ENCODE measurements around the gene MAPK9.

Gene MAPK9

DNA sequence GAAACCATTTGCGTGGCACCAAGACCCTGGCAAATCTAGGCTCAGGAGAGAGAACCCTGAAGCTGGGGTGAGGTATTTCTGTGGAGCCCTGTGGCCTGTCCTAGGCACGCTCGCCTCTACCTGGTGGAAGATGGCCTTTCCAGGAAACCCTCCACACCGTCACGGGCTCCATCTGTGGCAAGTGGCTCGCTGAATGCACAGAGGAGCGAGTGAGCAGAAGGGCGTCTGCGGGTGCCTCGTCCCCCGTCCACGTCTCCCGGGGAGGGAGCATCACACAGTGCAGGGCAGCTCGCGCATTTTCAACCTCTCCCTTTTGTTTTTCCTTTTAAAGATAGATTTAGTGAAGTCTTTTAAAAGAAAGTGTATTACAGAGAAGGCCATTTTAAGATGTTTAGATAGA lies 57.6 kb downstream of the MAPK9 start:
- no peak overlapping the region for H3K4me3 ChIP-seq (ENCODE audit: low read depth, low read length)

DNA sequence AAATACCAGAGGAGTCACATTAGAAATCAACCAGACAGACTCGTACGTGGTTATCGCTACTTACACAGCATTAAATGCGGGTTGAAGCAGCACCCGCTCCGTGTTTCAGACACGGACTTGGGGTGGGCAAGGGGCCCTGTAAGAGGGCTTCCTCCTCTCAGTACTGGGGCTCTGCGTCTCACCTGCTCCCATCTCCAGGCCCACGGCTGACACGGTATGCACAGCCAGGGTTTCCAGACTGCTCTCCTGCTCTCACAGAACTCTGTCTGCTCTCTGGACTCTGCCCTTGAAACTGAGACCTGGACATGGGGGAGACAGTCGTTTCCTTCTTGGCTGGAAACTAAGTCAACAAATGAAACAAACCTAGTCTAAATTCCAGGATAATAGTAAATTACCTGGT lies 58.2 kb downstream of the MAPK9 start:
- H3K4me3 ChIP-seq (ENCODE audit: low read depth, low read length), result no peak overlapping the region
- TF ChIP-seq CTCF (IDR thresholded peaks at IDR 0.05; ENCODE audit: low read depth, low read length), result no peak

More for the DNA sequence above, 57.6 kb downstream of the MAPK9 start:
- TF ChIP-seq CTCF (IDR thresholded peaks at IDR 0.05; ENCODE audit: low read depth, low read length), result no peak

DNA sequence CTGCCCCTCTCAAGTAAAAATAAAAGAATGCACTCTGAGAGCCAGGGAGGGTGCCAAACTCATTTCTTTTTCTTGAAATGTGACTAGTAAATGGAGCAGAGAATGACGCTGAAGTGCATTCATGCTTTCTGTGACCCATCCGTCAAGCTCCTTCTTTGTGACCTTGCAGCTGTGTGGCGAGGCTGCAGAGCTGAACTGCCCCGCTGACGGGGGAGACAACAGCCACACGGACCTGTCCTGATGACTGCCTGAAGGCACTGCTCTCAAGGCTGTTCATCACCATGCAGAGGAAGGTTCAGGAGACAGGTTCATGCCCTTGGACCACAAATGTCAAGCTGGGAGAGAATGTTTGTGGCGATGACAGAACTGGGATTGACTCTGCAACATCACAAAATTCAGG lies 61.9 kb downstream of the MAPK9 start:
- H3K4me3 ChIP-seq (ENCODE audit: low read depth, low read length), result no peak overlapping the region
- no peak for TF ChIP-seq CTCF (IDR thresholded peaks at IDR 0.05; ENCODE audit: low read depth, low read length)

DNA sequence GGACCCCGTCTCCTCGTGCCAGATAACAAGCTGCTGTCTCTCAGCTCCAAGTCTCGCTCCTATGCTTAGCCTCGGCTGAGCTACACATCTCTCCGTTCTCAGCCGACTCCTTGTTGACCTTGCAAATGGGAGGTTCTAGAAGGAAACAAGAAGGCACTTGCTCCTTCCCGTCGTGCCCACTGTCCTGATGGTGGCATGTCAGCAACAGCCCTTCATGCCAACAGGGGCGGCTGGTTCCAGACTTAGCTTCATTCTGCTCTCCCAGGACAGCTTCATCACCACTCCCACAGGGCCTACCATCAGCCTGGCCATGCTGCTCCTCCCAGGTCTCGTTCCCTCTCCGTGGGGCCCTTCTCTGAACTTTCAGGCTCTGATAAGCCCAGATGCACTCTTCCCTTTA lies 69.8 kb downstream of the MAPK9 start:
- no peak overlapping the region for H3K4me3 ChIP-seq (ENCODE audit: low read depth, low read length)
- TF ChIP-seq CTCF (IDR thresholded peaks at IDR 0.05; ENCODE audit: low read depth, low read length), result no peak

- no peak overlapping the region for H3K4me3 ChIP-seq (ENCODE audit: low read depth, low read length)
These were observed 74.1 kb downstream of the MAPK9 start for GRCh38 chr5:180217797-180218196.

GRCh38 chr5:180216646-180217171 lies 75.2 kb downstream of the MAPK9 start:
- no peak for TF ChIP-seq CTCF (IDR thresholded peaks at IDR 0.05; ENCODE audit: low read depth, low read length)
- H3K4me3 ChIP-seq (ENCODE audit: low read depth, low read length), result no peak overlapping the region

More at GRCh38 chr5:180217797-180218196, 74.1 kb downstream of the MAPK9 start:
- no peak for TF ChIP-seq CTCF (IDR thresholded peaks at IDR 0.05; ENCODE audit: low read depth, low read length)

- H3K4me3 ChIP-seq (ENCODE audit: low read depth, low read length), result no peak overlapping the region
- no peak for TF ChIP-seq CTCF (IDR thresholded peaks at IDR 0.05; ENCODE audit: low read depth, low read length)
These were observed 75.9 kb downstream of the MAPK9 start for GRCh38 chr5:180215783-180216630.

Measured in WI38 (cell line).